Mesenchymal stem cell (in vitro differentiated cells and primary cell): ENCODE measurements around the gene IGBP1.
"Not testable (repeated sequence)": the region's sequence is repeated elsewhere in the genome, so short reads cannot be mapped to it uniquely, and the experiment has no call there.

Experiments
- DNase-seq: peaks from one replicate; pipeline ENCODE4 v3.0.0-alpha.2; 2013
- H2AFZ ChIP-seq: one replicate; pipeline ENCODE4 v1.6.1; 2013; ENCODE audit warnings: low read depth, mild to moderate bottlenecking, control low read depth, inconsistent platforms, low read length, moderate library complexity
- H2AK5ac ChIP-seq: 2 replicates; pipeline ENCODE4 v1.6.1; 2013; ENCODE audit warnings: low read length, moderate library complexity, mild to moderate bottlenecking, inconsistent platforms; ENCODE audit not compliant: severe bottlenecking
- H2BK120ac ChIP-seq: one replicate; pipeline ENCODE4 v1.6.1; 2013; ENCODE audit warnings: low read depth, mild to moderate bottlenecking, inconsistent platforms, low read length, moderate library complexity
- H2BK12ac ChIP-seq, 2 experiments: one replicate each; pipeline ENCODE4 v1.6.1; 2013; ENCODE audit warnings: inconsistent platforms in 2 of 2, low read length in 2 of 2, mild to moderate bottlenecking in 2 of 2, moderate library complexity in 2 of 2, control low read depth in 1 of 2
- H2BK15ac ChIP-seq: one replicate; pipeline ENCODE4 v1.6.1; 2013; ENCODE audit warnings: mild to moderate bottlenecking, low read depth, inconsistent platforms; ENCODE audit not compliant: poor library complexity, severe bottlenecking
- H2BK5ac ChIP-seq: 2 replicates; pipeline ENCODE4 v1.6.1; 2013; ENCODE audit warnings: low read depth, mild to moderate bottlenecking, low read length, control low read depth, inconsistent platforms; ENCODE audit not compliant: poor library complexity, severe bottlenecking
- H3K14ac ChIP-seq, 2 experiments: one replicate each; pipeline ENCODE4 v1.6.1; 2013; ENCODE audit warnings: inconsistent platforms in 2 of 2, low read length in 2 of 2, control low read depth in 1 of 2, mild to moderate bottlenecking in 1 of 2, moderate library complexity in 1 of 2
- H3K18ac ChIP-seq, 2 experiments: one replicate each; pipeline ENCODE4 v1.6.1; 2013; ENCODE audit warnings: inconsistent platforms in 2 of 2, low read length in 2 of 2, control low read depth in 1 of 2, low read depth in 1 of 2, mild to moderate bottlenecking in 1 of 2
- H3K23ac ChIP-seq, 2 experiments: one replicate each; pipeline ENCODE4 v1.6.1; 2013; ENCODE audit warnings: inconsistent platforms in 2 of 2, low read length in 2 of 2, mild to moderate bottlenecking in 2 of 2, moderate library complexity in 2 of 2, control low read depth in 1 of 2
- H3K27ac ChIP-seq: 2 replicates; pipeline ENCODE4 v1.5.1; 2013; ENCODE audit warnings: mild to moderate bottlenecking, moderate library complexity, low read length, control low read depth, inconsistent platforms; ENCODE audit not compliant: poor library complexity, severe bottlenecking
- H3K27me3 ChIP-seq, 2 experiments: 2 replicates each; pipeline versions ENCODE4 v1.6.1 to v1.7.0; 2013; ENCODE audit warnings: low read length in 2 of 2, mild to moderate bottlenecking in 2 of 2, moderate library complexity in 2 of 2, control low read depth in 1 of 2, inconsistent platforms in 1 of 2; ENCODE audit not compliant: control insufficient read depth in 1 of 2, insufficient read depth in 1 of 2
- H3K36me3 ChIP-seq, 2 experiments: 2 replicates each; pipeline versions ENCODE4 v1.6.1 to v1.7.0; 2013; ENCODE audit warnings: low read length in 2 of 2, control low read depth in 1 of 2, inconsistent platforms in 1 of 2, low read depth in 1 of 2, mild to moderate bottlenecking in 1 of 2; ENCODE audit not compliant: insufficient read depth in 2 of 2, control insufficient read depth in 1 of 2
- H3K4ac ChIP-seq, 2 experiments: one replicate each; pipeline ENCODE4 v1.6.1; 2013; ENCODE audit warnings: inconsistent platforms in 2 of 2, low read length in 2 of 2, mild to moderate bottlenecking in 2 of 2, moderate library complexity in 2 of 2, control low read depth in 1 of 2, low read depth in 1 of 2
- H3K4me1 ChIP-seq: 2 replicates; pipeline ENCODE4 v1.6.1; 2013; ENCODE audit warnings: low read depth, low read length, control low read depth; ENCODE audit not compliant: control insufficient read depth, insufficient read depth
- H3K4me2 ChIP-seq: 2 replicates; pipeline ENCODE4 v1.6.1; 2013; ENCODE audit warnings: low read length, mild to moderate bottlenecking, inconsistent platforms; ENCODE audit not compliant: poor library complexity, severe bottlenecking
- H3K4me3 ChIP-seq, 2 experiments: 2 replicates each; pipeline versions ENCODE4 v1.5.1 to v1.7.0; 2013; ENCODE audit warnings: low read length in 2 of 2, mild to moderate bottlenecking in 2 of 2, control low read depth in 1 of 2, low read depth in 1 of 2; ENCODE audit not compliant: insufficient read depth in 1 of 2
- H3K79me1 ChIP-seq: replicated peaks from 2 replicates; pipeline ENCODE4 v1.6.1; 2013; ENCODE audit warnings: mild to moderate bottlenecking, control low read depth, low read length, inconsistent platforms; ENCODE audit not compliant: poor library complexity, severe bottlenecking
- H3K9ac ChIP-seq: 2 replicates; pipeline ENCODE4 v1.7.0; 2013; ENCODE audit warnings: mild to moderate bottlenecking, low read length, moderate library complexity
- H3K9me3 ChIP-seq: 2 replicates; pipeline ENCODE4 v1.7.0; 2013; ENCODE audit warnings: mild to moderate bottlenecking, low read length; ENCODE audit not compliant: control insufficient read depth
- H4K8ac ChIP-seq: one replicate; pipeline ENCODE4 v1.6.1; 2013; ENCODE audit warnings: inconsistent platforms, mild to moderate bottlenecking, low read length, moderate library complexity
- H4K91ac ChIP-seq: one replicate; pipeline ENCODE4 v1.6.1; 2013; ENCODE audit warnings: mild to moderate bottlenecking, low read length, inconsistent platforms
- WGBS: methylation state at CpG from one replicate; pipeline ENCODE4 v1.1.7; 2013; ENCODE audit warnings: mixed read lengths; 5-methylcytosine and 5-hydroxymethylcytosine counted together

The IGBP1 gene

GRCh38 chrX:70105229-70105628, 28.0 kb upstream of the IGBP1 start:
- Histone ChIP-seq H3K4me2 (no peak overlapping the region), H3K9ac (no peak overlapping the region), H2BK120ac (no peak overlapping the region), H3K27ac (no peak overlapping the region), H3K18ac (no peak overlapping the region), H3K9me3 (no peaks in the 10 kb centered on the region), H2AFZ (no peak overlapping the region), H3K4me3 (no peak overlapping the region), H2BK5ac (no peak overlapping the region), H3K36me3 (no peaks in the 10 kb centered on the region), H2BK15ac (no peak overlapping the region), H3K27me3 (peaks cover 0 to 23% of the 10 kb centered on the region in 2 experiments), H3K4me1 (no peaks in the 10 kb centered on the region), H4K8ac (no peak overlapping the region), H3K14ac (no peak overlapping the region), H2BK12ac (no peak overlapping the region), H3K23ac (no peak overlapping the region), H3K79me1 (no peaks in the 10 kb centered on the region), H2AK5ac (no peak overlapping the region), H4K91ac (no peak overlapping the region), H3K4ac (no peak overlapping the region)
- DNase-seq: no peak
- WGBS: 39% methylated on average over 2 of the region's 2 CpGs

- 80% methylated on average over 1 of the region's 4 CpGs for WGBS
- not testable (repeated sequence) for H4K91ac ChIP-seq, H2BK5ac ChIP-seq, H2AK5ac ChIP-seq, H4K8ac ChIP-seq, H3K9ac ChIP-seq, H3K23ac ChIP-seq, H3K14ac ChIP-seq, H2AFZ ChIP-seq, H3K18ac ChIP-seq, H3K27ac ChIP-seq, H3K79me1 ChIP-seq, H2BK12ac ChIP-seq, DNase-seq, H2BK15ac ChIP-seq, H3K36me3 ChIP-seq, H3K4ac ChIP-seq, H3K4me1 ChIP-seq, H3K4me3 ChIP-seq, H2BK120ac ChIP-seq, H3K4me2 ChIP-seq
- Histone ChIP-seq H3K9me3 (peaks cover 21% of the 10 kb centered on the region), H3K27me3 (peaks cover 0 to 17% of the 10 kb centered on the region in 2 experiments)
Observed at GRCh38 chrX:70111436-70112026, 21.7 kb upstream of the IGBP1 start.

GRCh38 chrX:70117738-70118137, 15.5 kb upstream of the IGBP1 start:
- no peak overlapping the region for H3K18ac ChIP-seq
- no peak overlapping the region for H2BK120ac ChIP-seq
- no peaks in the 10 kb centered on the region for H3K79me1 ChIP-seq
- H4K8ac ChIP-seq: no peak overlapping the region
- H3K9ac ChIP-seq: no peak overlapping the region
- H3K4ac ChIP-seq: no peak overlapping the region
- no peak overlapping the region for H4K91ac ChIP-seq
- H2BK15ac ChIP-seq: no peak overlapping the region
- no peak overlapping the region for H3K4me3 ChIP-seq
- H3K27me3 ChIP-seq: peaks cover 0 to 20% of the 10 kb centered on the region in 2 experiments
- H3K4me1 ChIP-seq: no peaks in the 10 kb centered on the region
- H3K36me3 ChIP-seq: no peaks in the 10 kb centered on the region
- H3K14ac ChIP-seq: no peak overlapping the region
- no peak overlapping the region for H2BK12ac ChIP-seq
- H2BK5ac ChIP-seq: no peak overlapping the region
- no peak overlapping the region for H2AK5ac ChIP-seq
- no peak overlapping the region for H3K23ac ChIP-seq
- H3K4me2 ChIP-seq: no peak overlapping the region
- H2AFZ ChIP-seq: no peak overlapping the region
- peaks cover 14% of the 10 kb centered on the region for H3K9me3 ChIP-seq
- no peak overlapping the region for H3K27ac ChIP-seq
- DNase-seq: no peak

GRCh38 chrX:70123014-70123413, 10.2 kb upstream of the IGBP1 start:
- not testable (repeated sequence) for H3K79me1 ChIP-seq, H3K27ac ChIP-seq, H3K36me3 ChIP-seq, H3K18ac ChIP-seq, H2BK5ac ChIP-seq, H3K9ac ChIP-seq, H3K9me3 ChIP-seq, H3K23ac ChIP-seq, H3K4ac ChIP-seq, H3K4me3 ChIP-seq, H3K27me3 ChIP-seq, H4K91ac ChIP-seq, H2BK12ac ChIP-seq, H2BK120ac ChIP-seq, H4K8ac ChIP-seq, DNase-seq, H2BK15ac ChIP-seq, H3K4me1 ChIP-seq, H3K4me2 ChIP-seq, H3K14ac ChIP-seq, H2AK5ac ChIP-seq, H2AFZ ChIP-seq
- 88% methylated on average over 8 of the region's 30 CpGs for WGBS
